Fibroblast of the aortic adventitia (primary cell): ENCODE results near the gene ZNF592. TPM values are rescaled to one million over a fixed set of nuclear protein-coding genes. Genes with fewer than 3 reads are reported as not detected.

Experiments used
- DNase-seq: peaks from one replicate; pipeline ENCODE4 v3.0.0-alpha.2; 2010; ENCODE audit warnings: low read depth
- H3K4me3 ChIP-seq: 2 replicates; pipeline ENCODE4 v1.5.1; 2011; ENCODE audit warnings: low read depth, mild to moderate bottlenecking, control low read depth, low read length, moderate library complexity
- total RNA-seq: library from RNA; depleted of rRNA; stranded (reverse); fragments of >200 nt; gene quantifications from 2 replicates; pipeline ENCODE4 v1.2.3, GENCODE V29; 2012; ENCODE audit warnings: low replicate concordance
- TF ChIP-seq, protein P1 (sequence below): IDR thresholded peaks from 2 replicates; pipeline ENCODE4 v1.5.1; 2011; ENCODE audit warnings: mild to moderate bottlenecking, low read length, control low read depth, inconsistent platforms; ENCODE audit not compliant: insufficient read depth

The ZNF592 gene
- total RNA-seq, 1 donor: 11.7 TPM

DNA sequence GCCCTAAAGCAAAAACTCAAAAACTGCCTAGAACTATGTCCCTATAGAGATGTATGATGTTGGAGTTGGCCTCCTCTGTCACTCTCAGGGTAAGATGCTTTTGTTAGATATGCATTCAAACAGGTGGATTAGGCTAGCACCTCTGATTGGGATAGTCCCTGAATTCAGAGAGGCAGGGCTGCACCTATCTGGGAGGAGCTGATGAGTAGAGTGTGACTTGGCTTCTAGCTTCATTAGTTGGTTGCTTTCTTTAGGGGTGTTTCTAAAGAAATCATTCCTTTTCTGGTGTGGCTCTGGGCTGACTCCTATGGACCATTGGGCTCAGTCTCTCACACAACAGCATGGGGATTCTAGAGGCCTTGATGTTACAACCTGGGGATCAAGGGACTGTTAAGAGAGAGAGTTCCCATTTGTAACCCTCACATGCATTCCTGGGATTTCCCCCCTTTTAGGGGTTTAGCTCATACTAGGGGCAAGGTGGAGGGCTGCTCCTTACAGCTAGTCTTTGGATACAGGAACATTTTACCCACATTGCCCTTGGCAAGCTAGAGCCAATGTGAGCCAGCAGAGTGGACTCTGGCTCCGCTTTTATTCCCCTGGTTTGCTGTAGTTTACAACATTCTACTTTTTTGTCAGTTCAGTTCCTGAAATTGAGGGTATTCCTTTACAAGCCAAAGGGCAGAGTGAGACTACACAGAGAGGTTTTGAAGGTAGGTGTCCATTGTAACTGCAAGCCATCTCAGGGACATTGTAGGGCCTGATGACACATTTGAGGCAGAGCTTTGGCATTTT, 7.5 kb downstream of the ZNF592 start:
- DNase-seq: no peak
- no peak overlapping the region for H3K4me3 ChIP-seq
- TF ChIP-seq, protein P1, sequence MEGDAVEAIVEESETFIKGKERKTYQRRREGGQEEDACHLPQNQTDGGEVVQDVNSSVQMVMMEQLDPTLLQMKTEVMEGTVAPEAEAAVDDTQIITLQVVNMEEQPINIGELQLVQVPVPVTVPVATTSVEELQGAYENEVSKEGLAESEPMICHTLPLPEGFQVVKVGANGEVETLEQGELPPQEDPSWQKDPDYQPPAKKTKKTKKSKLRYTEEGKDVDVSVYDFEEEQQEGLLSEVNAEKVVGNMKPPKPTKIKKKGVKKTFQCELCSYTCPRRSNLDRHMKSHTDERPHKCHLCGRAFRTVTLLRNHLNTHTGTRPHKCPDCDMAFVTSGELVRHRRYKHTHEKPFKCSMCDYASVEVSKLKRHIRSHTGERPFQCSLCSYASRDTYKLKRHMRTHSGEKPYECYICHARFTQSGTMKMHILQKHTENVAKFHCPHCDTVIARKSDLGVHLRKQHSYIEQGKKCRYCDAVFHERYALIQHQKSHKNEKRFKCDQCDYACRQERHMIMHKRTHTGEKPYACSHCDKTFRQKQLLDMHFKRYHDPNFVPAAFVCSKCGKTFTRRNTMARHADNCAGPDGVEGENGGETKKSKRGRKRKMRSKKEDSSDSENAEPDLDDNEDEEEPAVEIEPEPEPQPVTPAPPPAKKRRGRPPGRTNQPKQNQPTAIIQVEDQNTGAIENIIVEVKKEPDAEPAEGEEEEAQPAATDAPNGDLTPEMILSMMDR: no peak

DNA sequence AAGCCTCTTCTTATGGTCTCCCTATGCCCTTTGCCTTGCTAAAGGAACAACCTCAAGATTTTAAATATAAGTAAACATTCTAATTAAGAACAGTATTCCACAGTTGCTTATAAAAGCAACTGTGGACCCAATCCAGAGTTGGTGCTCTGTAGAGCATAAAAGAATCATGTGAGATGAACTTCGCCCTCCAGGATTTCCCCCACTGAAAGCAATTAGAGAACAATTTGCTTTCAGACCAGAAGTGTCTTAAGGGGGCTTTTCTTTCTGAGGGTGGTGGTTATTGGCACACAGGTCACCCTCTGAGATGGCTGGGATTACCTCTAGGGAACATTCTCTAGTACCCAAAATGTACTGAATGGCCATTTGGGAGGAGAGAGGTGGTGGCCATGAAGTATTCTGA, 10.6 kb downstream of the ZNF592 start:
- no peak for DNase-seq
- no peak overlapping the region for H3K4me3 ChIP-seq
- TF ChIP-seq, protein P1: no peak

DNA sequence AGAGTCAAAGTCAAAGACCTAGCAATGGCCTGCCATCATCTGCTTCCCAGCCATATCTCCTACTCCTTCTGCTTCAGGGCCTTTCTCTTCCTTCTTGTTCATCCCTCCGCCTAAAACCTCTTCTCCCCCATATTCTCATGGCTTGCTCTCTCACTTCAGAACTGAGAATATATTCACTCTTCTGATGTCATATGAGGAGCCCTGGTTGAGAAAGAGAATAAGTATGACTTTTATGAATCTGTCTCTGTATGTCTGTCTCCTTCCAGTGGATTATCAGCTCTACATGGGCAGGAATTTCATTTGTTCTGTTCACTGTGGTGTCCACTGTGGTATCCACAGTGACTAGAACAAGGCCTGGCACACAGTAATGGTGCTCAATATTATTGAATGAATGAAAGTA, 11.8 kb downstream of the ZNF592 start:
- TF ChIP-seq, protein P1: no peak
- no peak overlapping the region for H3K4me3 ChIP-seq
- no peak for DNase-seq

DNA sequence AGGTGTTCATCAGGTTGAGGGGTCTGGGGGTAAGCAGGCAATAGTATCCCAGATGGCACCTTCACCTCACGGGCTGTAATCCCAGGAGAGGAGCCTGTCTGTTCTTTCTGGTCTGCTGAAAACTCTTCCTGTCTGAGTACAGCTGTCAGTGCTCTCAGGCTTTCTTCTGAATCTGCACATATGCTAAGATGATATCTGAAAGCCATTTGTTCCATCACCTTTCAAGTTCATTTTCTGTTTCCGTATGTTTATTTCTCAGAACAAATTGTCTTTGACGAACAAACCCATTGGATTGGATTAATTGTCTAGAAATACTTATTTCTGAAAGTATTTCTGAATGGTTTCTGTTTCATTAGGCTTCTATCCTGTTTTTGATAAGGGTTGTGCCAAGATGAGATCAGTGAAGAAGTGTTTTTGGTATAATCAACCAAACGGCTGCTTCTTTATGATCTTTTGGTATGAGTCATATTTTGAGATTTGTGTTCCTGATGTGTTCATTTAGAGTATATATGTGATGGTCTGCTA, 13.3 kb downstream of the ZNF592 start:
- H3K4me3 ChIP-seq: no peak overlapping the region
- TF ChIP-seq, protein P1: no peak
- peak; percentile 19 for DNase-seq

DNA sequence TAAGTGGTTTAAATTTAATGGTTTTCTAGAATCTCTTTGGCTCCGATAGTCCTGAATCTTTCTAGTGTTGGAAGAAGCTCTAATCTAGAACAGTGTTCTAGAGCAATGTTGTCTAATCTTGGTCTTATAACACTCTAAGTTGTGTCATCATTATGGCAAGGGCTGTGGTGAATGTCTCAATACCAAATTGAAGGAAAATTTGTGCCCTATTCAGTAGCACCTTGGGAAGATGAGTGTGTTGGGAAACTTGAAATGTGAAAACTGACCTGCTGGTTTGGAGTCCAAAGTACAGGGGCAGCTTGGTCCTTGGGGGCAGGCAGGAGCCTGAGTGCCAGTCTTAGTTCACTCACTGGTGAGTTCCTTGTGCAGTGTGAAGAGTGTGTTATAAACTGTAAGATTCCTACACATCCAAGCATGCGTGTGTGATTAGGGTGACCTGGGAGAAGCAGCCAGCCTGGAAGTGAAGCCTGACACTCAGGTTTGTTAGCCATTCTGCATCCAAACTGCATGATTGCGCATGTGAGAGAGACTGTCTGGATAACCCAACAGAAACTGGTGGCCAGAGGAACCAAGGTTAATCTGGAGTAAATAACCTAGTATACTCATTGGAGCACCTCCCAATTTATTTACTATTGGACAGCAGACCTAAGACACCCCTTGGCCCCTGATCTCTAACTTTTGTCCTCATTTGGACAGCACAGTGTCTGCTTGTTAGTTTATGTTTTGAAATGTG, 14.6 kb downstream of the ZNF592 start:
- TF ChIP-seq, protein P1: no peak
- DNase-seq: no peak
- no peak overlapping the region for H3K4me3 ChIP-seq

DNA sequence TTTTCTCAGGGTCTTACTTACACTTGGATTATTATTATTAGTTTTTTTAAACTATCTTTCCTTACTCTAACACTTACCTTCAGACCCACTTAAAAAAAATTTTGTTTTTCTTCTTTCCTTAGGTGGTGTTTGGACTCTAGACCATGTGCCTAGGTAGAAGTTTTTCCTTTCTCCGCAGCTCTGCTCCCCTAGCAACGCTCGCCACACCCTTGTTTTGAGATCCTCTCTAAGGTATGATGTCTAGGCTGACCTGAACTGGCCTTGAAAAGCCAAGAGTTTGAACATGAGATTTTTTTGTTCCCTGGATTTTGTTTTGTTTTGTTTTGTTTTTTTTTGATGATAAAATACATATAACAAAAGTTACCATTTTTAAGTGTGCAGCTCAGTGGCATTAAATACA, 16.2 kb downstream of the ZNF592 start:
- no peak overlapping the region for H3K4me3 ChIP-seq
- DNase-seq: no peak
- TF ChIP-seq, protein P1: no peak
